HTERT RPE-1 (cell line): ENCODE results near the gene RASAL2.
"Not testable (repeated sequence)": the region's sequence is repeated elsewhere in the genome, so short reads cannot be mapped to it uniquely, and the experiment has no call there.

Source experiments
- in situ Hi-C: fragments of 300-500 bp; cut with MboI; formaldehyde crosslinking; loops from 4 replicates; pipeline ENCODE4 v1.14.3; 2020; ENCODE audit warnings: low sequenced_read_pairs

RASAL2 gene

GRCh38 chr1:178151831-178152230 is 57.9 kb downstream of the RASAL2 start:
- in situ Hi-C loops, result no loop called here

GRCh38 chr1:178155481-178156255 is 61.8 kb downstream of the RASAL2 start:
- in situ Hi-C loops, result no loop called here

DNA sequence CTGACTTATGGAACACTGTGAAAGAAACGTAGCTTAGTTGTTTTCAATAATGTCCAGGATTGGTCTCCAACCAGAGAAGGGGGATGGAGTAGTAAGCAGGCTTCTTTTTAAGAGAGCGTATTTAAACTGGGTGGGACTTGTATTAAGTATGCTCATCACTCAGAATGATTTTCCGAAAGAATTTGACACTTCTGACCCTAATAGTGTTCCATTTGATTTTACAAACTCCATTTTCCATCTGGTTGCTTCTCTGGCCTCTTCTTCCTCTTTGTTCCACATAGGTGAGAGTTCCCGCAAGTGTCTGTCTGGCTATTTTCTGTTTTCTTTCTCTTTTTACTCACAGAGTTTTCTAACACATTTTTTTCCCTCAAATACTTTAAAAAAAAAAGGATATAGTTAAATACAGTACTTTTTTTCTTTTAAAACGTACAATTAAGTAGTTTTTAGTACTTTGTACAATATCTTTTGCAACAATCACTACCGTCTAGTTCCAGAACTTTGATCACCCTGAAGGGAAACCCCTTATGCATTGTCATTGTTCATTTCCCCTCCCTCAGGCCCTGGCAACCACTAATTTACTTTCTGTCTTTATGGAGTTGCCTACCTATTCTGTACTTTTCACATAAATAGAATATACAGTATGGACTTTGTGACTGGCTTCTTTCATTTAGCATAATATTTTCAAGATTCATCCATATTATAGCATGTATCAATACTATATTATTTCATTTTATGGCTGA is 67.0 kb downstream of the RASAL2 start:
- in situ Hi-C loops, result no loop called here

DNA sequence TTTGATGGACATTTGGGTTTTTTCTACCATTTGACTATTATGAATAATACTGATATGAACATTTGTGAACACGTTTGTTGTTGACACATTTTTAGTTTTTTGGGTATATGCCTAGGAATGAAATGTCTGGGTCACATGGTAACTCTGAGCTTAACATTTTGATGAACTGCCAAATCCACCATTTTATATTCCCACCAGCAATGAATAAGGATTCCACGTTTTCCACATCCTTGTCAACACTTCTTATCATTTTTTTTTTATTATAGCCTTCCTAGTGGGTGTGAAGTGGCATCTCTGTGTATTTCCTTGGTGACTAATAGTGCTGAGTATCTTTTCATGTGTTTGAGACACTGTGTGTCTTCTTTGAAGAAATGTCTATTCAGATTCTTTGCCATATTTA is 67.6 kb downstream of the RASAL2 start:
- in situ Hi-C loops, result no loop called here

GRCh38 chr1:178165196-178165595 is 71.3 kb downstream of the RASAL2 start:
- in situ Hi-C loops, result no loop called here

- in situ Hi-C loops, result no loop called here
These were observed 72.6 kb downstream of the RASAL2 start for GRCh38 chr1:178166429-178167024.

- in situ Hi-C loops, result no loop called here
These were observed 74.6 kb downstream of the RASAL2 start for GRCh38 chr1:178168536-178168935.

DNA sequence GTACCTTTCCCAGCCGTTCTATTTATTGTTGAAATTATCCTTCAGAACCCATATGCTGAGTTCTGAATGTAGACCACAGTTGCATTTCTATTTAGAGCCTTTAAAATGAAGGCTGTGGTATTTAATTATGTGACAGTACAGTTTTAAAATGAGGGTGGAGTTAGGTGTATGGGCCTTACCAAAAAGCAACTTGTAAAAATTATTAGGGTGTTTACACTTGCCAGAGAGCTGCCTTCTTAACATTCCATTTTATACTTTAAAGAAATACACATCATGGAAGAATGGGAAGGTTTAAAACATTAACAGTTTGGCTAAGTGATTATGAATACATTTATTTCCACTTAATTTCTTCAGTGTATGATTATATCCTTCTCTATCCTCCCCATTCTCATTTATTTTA is 75.7 kb downstream of the RASAL2 start:
- in situ Hi-C loops, result no loop called here

DNA sequence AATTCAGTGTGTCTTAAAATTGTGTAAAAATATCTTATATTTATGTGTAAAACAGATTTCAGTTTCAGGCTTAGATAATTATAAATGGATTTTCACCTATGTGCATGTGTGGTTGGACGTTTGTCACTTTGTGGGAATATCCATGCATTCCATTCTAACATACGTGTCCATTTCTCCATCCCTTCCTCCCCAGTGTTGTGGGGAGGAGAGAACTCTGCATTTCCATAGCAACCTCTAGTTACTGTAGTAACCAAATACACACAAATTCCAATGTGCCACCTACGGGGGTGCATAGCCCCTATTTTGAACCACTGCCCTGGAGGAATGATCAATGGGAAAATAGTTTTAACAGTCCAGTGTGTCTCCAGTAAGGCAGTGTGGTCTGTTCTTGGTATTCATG is 79.0 kb downstream of the RASAL2 start:
- in situ Hi-C loops, result no loop called here

DNA sequence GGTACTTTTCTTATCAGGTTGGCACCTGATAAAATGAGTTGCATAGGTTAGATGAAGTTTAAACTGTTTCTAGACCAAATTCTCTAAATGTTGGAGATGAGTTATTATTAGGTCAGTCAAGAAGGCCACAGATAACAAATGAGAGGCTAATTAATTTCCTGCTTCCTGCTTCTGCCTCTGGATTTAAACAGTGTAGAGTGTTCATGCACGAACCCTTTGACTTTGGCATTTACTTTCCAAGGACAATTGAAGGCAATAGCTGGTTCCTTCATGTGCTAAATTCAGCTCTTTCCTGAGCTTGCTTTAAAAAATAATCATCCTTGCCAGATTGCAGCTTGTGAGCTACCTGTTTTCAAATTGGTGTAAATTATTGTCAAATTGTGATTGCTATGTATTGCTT is 80.6 kb downstream of the RASAL2 start:
- in situ Hi-C loops, result no loop called here

DNA sequence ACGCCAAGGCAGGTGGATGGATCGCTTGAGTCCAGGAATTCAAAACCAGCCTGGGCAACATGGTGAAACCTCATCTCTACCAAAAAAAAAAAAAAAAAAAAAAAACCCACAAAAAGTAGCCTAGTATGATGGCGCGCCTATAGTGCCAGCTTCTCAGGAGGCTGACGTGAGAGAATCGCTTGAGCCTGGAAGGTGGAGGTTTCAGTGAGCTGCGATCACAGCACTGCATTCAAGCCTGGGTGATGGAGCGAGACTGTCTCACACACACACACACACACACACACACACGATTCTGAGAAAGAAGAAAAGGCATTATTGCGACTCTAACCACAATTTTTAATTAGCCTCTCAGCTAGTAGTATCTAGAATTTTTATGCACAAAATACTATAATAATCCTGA is 86.5 kb downstream of the RASAL2 start:
- in situ Hi-C loops, result no loop called here

DNA sequence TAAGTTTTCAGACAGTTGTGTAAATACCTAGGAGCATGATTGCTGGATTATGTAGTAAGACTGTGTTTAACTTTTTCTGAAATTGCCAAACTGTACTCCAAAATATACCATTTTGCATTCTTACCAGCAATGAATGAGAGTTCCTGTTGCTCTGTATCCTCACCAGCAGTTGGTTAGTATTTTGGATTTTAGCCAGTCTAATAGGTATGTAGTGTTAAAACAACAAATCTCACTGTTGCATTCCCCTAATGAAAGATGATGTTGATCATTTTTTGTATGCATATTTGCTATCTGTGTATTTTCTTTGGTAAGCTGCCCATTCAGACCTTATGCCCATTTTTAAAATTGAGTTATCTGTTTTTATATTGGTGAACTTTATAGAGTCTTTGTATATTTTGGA is 89.9 kb downstream of the RASAL2 start:
- in situ Hi-C loops, result no loop called here

DNA sequence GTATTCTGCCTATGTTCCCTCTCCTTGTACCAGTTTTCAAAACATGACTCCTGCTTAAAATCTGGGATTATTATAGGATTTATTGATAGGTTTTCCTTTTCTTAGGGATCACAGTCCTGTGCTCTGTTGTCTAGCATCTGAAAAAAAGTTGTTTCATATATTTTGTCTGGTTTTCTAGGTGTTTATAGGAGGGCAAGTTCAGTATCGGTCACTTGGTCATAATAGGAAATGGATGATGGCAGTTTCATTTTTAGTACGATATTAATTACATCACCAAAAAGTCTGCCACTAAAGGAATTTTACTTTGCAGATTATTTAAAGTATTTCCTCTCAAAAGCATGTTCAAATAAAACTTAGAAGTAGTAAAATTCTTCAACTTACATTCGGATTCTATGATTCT is 94.4 kb downstream of the RASAL2 start:
- in situ Hi-C loops, result no loop called here

DNA sequence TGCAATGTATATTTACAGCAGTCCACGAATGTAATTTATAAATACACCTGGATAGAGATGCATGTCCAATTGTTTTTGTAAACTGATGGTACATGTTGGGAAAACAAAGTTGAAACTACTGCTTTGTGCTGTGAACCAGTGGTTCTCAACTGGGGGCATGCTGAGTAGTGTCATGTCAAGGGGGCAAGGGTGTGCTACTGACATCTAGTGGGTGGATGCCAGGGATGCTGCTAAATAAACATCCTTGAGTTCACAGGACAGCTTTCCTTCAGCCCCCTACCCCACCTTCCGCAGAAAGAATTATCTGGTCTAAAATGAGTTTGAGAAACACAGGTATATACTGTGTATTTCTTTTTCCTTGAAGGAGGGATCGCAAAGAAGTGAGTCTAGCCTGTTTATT is 95.9 kb downstream of the RASAL2 start:
- in situ Hi-C loops, result no loop called here

DNA sequence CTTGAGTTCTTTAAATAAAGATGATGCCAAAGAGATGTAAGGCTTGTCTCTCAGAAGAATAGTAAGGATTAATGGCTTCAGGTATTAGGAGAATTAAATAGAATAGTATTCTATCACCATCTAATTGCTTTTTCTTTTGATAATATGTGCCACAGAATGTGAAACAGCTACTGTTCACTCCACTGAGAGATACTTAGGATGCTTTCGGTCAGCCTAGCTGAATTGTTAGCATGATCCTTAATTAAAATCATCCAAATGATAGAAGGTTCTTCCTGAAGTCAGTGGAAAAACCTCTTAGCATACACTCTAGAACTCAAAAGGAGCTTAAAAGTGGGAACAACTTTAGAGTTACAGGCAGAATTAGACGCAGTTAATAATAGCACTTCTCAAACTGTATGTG is 97.0 kb downstream of the RASAL2 start:
- in situ Hi-C loops, result no loop called here

- in situ Hi-C loops, result no loop called here
These were observed 98.8 kb downstream of the RASAL2 start for GRCh38 chr1:178192686-178193085.

DNA sequence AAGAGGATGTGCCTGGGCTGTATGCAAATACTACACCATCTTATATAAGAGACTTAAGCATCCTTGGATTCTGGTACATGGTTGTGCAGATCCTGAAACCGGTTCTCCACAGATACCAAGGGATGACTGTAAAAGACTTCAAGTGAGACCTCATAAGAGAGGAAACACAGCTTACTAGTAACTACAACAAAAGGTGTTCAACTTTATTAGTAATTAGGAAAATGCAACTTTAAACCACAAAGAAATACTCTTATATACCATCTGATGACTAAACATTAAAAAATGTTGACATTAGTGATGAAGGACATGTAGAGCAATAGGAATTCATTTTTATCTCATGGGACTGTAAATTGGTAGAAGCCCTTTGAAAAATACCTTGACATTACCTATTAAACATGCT is 102.7 kb downstream of the RASAL2 start:
- in situ Hi-C loops, result no loop called here

DNA sequence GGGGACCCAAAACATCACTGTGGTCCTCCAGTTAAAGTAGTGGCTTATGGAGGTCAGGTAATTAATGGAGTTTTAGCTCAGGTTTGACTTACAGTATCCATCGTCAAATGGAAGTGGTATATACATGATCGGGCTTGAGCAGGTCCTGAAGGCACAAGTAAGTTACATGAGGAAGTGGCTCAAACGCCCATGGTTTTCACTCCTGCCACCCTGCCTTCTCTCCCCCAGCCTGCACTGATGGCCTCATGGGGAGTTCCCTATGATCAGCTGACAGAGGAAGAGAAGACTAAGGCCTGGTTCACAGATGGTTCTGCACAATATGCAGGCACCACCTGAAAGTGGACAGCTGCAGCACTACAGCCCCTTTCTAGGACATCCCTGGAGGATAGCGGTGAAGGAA is 108.2 kb downstream of the RASAL2 start:
- in situ Hi-C loops, result not testable (repeated sequence)

DNA sequence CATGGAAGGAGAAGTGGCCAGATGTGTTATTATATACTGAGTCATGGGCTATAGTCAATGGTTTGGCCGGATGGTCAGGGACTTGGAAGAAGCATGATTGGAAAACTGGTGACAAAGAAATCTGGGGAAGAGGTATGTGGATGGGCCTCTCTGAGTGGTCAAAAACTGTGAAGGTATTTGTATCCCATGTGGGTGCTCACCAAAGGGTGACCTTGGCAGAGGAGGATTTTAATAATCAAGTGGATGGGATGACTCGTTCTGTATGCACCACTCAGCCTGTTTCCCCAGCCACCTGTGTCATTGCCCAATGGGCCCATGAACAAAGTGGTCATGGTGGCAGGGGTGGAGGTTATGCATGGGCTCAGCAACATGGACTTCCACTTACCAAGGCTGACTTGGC is 108.6 kb downstream of the RASAL2 start:
- in situ Hi-C loops, result not testable (repeated sequence)

GRCh38 chr1:178208269-178208856 is 114.5 kb downstream of the RASAL2 start:
- in situ Hi-C loops, result not testable (repeated sequence)

- in situ Hi-C loops, result no loop called here
These were observed 116.0 kb downstream of the RASAL2 start for GRCh38 chr1:178209935-178210334.

DNA sequence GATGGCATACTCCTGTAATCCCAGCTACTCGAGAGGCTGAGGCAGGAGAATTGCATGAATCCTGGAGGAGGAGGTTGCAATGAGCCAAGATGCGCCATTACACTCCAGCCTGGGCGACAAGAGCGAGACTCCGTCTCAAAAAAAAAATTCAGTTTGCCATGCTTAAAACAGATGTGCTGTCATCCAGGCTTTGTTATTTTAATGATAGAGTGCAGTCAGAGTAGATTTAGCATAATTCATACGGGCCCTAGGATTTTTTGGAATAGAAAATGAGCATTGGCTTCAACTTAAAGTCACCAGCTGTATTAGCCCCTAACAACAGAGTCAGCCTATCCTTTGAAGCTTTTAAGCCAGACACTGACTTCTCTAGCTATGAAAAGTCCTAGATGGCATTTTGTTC is 124.6 kb downstream of the RASAL2 start:
- in situ Hi-C loops, result no loop called here
